ENCODE data around the gene SLC7A11.
"Not testable (repeated sequence)": the region's sequence is repeated elsewhere in the genome, so short reads cannot be mapped to it uniquely, and the experiment has no call there.

The SLC7A11 gene

GRCh38 chr4:138238521-138239292, 3.4 kb downstream of the SLC7A11 start (continued):
- TF ChIP-seq PATZ1 (CRISPR knock-in tag; IDR thresholded peaks at IDR 0.05; ENCODE audit: borderline replicate concordance) (no peak), ZC3H10 (CRISPR knock-in tag; IDR thresholded peaks at IDR 0.05) (no peak), SNAI2 (CRISPR knock-in tag; IDR thresholded peaks at IDR 0.05) (no peak), ZNF70 (CRISPR knock-in tag; IDR thresholded peaks at IDR 0.05) (no peak), RARB (CRISPR knock-in tag; IDR thresholded peaks at IDR 0.05) (no peak), CSDC2 (CRISPR knock-in tag; IDR thresholded peaks at IDR 0.05) (no peak), ZFP3 (CRISPR knock-in tag; IDR thresholded peaks at IDR 0.05) (no peak), ZNF565 (CRISPR knock-in tag; conservative IDR thresholded peaks at IDR 0.05; ENCODE audit: low read depth) (no peak)

DNA sequence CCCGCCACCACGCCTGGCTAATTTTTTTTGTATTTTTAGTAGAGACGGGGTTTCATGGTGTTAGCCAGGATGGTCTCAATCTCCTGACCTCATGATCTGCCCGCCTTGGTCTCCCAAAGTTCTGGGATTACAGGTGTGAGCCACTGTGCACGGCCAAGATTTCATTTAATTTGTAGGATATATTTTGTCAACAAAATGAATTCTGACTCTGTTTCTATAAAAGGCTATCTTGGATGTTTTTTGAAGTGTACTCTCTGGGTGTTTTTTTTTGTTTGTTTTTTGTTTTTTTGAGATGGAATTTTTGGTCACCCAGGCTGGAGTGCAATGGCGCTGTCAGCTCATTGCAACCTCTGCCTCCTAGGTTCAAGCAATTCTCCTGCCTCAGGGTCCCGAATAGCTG, 5.0 kb downstream of the SLC7A11 start:
- ATAC-seq = not testable (repeated sequence)

GRCh38 chr4:138236037-138236436, 6.1 kb downstream of the SLC7A11 start:
- TF ChIP-seq CSRNP3 (CRISPR knock-in tag; IDR thresholded peaks at IDR 0.05) (no peak), TCF4 (CRISPR knock-in tag; IDR thresholded peaks at IDR 0.05; ENCODE audit: borderline replicate concordance) (no peak), ZC3H10 (CRISPR knock-in tag; IDR thresholded peaks at IDR 0.05) (no peak), RARB (CRISPR knock-in tag; IDR thresholded peaks at IDR 0.05) (no peak), ZFP3 (CRISPR knock-in tag; IDR thresholded peaks at IDR 0.05) (no peak), PATZ1 (CRISPR knock-in tag; IDR thresholded peaks at IDR 0.05; ENCODE audit: borderline replicate concordance) (no peak), OSR1 (CRISPR knock-in tag; IDR thresholded peaks at IDR 0.05) (no peak), ARNTL (CRISPR knock-in tag; IDR thresholded peaks at IDR 0.05; ENCODE audit: borderline replicate concordance, low read depth) (no peak)
- peak; percentile 26 for ATAC-seq

DNA sequence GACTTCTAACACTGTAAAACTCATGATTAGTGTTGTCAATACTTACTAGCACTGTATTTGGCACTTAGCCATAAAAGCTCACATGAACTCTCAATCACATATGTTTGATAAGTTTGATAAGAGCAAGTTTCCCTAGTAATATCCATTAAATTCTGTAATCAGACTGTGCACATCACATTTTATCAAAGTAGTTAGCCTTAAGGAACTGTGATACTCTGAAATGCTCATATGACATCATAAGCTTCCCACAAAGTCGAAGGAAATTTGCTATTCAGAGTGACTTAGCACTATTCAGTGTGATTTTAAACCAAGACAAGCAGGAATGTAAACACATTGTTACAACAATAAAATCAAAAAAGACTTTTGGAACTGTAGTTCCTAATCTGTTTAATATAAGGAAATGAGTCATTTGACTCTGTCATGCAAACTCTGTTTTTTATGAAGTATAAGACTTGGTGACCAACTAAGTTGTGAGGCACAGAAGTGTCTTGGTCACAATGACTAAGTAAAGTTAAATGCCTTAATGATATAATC, 6.7 kb downstream of the SLC7A11 start:
- peak; percentile 18; the same call in 1 of the 2 replicates for TF ChIP-seq ISL1 (CRISPR knock-in tag; IDR thresholded peaks at IDR 0.05)
- no peak for TF ChIP-seq POU6F1 (CRISPR knock-in tag; IDR thresholded peaks at IDR 0.05; ENCODE audit: borderline replicate concordance, low read depth)
- peak; percentile 81 for ATAC-seq

DNA sequence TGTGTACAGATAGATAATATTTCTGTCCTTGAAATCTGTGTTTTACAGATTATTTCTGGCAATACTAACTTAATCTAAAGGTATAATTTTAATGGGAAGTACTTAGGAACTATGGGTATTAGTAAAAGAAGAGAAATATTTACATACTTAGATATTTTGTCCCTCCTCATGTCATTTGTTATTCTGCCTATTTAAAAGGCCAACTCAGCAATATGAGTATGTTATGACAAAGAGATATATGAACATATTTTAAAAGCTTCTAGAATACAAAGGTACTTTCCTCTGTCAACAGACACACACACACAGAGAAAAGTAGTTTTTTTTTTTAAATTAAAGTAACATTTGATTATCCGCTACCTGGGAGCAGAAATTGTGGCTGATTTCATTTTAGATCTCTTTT, 7.9 kb downstream of the SLC7A11 start:
- ATAC-seq = no peak
- TF ChIP-seq ISL1 (CRISPR knock-in tag; IDR thresholded peaks at IDR 0.05) (no peak), ESRRG (CRISPR knock-in tag; IDR thresholded peaks at IDR 0.05) (no peak), PATZ1 (CRISPR knock-in tag; IDR thresholded peaks at IDR 0.05; ENCODE audit: borderline replicate concordance) (no peak), CSDC2 (CRISPR knock-in tag; IDR thresholded peaks at IDR 0.05) (no peak), SNAI2 (CRISPR knock-in tag; IDR thresholded peaks at IDR 0.05) (no peak), CREB5 (CRISPR knock-in tag; IDR thresholded peaks at IDR 0.05; ENCODE audit: low read depth) (no peak), TOX (CRISPR knock-in tag; IDR thresholded peaks at IDR 0.05; ENCODE audit: borderline replicate concordance) (no peak), ZC3H10 (CRISPR knock-in tag; IDR thresholded peaks at IDR 0.05) (no peak), ZFP3 (CRISPR knock-in tag; IDR thresholded peaks at IDR 0.05) (no peak), OSR1 (CRISPR knock-in tag; IDR thresholded peaks at IDR 0.05) (no peak), ZFP30 (CRISPR knock-in tag; IDR thresholded peaks at IDR 0.05) (no peak), ZNF70 (CRISPR knock-in tag; IDR thresholded peaks at IDR 0.05) (no peak), GLIS3 (CRISPR knock-in tag; IDR thresholded peaks at IDR 0.05) (no peak)
- TF ChIP-seq, protein P1, sequence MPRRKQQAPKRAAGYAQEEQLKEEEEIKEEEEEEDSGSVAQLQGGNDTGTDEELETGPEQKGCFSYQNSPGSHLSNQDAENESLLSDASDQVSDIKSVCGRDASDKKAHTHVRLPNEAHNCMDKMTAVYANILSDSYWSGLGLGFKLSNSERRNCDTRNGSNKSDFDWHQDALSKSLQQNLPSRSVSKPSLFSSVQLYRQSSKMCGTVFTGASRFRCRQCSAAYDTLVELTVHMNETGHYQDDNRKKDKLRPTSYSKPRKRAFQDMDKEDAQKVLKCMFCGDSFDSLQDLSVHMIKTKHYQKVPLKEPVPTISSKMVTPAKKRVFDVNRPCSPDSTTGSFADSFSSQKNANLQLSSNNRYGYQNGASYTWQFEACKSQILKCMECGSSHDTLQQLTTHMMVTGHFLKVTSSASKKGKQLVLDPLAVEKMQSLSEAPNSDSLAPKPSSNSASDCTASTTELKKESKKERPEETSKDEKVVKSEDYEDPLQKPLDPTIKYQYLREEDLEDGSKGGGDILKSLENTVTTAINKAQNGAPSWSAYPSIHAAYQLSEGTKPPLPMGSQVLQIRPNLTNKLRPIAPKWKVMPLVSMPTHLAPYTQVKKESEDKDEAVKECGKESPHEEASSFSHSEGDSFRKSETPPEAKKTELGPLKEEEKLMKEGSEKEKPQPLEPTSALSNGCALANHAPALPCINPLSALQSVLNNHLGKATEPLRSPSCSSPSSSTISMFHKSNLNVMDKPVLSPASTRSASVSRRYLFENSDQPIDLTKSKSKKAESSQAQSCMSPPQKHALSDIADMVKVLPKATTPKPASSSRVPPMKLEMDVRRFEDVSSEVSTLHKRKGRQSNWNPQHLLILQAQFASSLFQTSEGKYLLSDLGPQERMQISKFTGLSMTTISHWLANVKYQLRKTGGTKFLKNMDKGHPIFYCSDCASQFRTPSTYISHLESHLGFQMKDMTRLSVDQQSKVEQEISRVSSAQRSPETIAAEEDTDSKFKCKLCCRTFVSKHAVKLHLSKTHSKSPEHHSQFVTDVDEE (CRISPR knock-in tag; IDR thresholded peaks at IDR 0.05) = no peak
